Measurements from ENCODE around the gene SMIM9.

SMIM9 gene

GRCh38 chrX:154800478-154801210, 33.8 kb downstream of the SMIM9 start:
- TF ChIP-seq GATA3 (IDR thresholded peaks at IDR 0.05; ENCODE audit: low read depth, low read length) (no peak), GATA2 (IDR thresholded peaks at IDR 0.05; ENCODE audit: low read depth, low read length) (no peak)

GRCh38 chrX:154799556-154800348, 34.7 kb downstream of the SMIM9 start:
- TF ChIP-seq GATA3 (IDR thresholded peaks at IDR 0.05; ENCODE audit: low read depth, low read length) = no peak
- no peak for TF ChIP-seq GATA2 (IDR thresholded peaks at IDR 0.05; ENCODE audit: low read depth, low read length)

GRCh38 chrX:154797006-154797405, 37.5 kb downstream of the SMIM9 start:
- TF ChIP-seq GATA2 (IDR thresholded peaks at IDR 0.05; ENCODE audit: low read depth, low read length) = no peak
- TF ChIP-seq GATA3 (IDR thresholded peaks at IDR 0.05; ENCODE audit: low read depth, low read length) = no peak

- TF ChIP-seq GATA2 (IDR thresholded peaks at IDR 0.05; ENCODE audit: low read depth, low read length) = no peak
- no peak for TF ChIP-seq GATA3 (IDR thresholded peaks at IDR 0.05; ENCODE audit: low read depth, low read length)
Measured at GRCh38 chrX:154795016-154795415, 39.4 kb downstream of the SMIM9 start.

- TF ChIP-seq GATA2 (IDR thresholded peaks at IDR 0.05; ENCODE audit: low read depth, low read length) (no peak), GATA3 (IDR thresholded peaks at IDR 0.05; ENCODE audit: low read depth, low read length) (no peak)
Measured at GRCh38 chrX:154793084-154793795, 41.2 kb downstream of the SMIM9 start.

- TF ChIP-seq GATA2 (IDR thresholded peaks at IDR 0.05; ENCODE audit: low read depth, low read length) (no peak), GATA3 (IDR thresholded peaks at IDR 0.05; ENCODE audit: low read depth, low read length) (no peak)
Measured at GRCh38 chrX:154791939-154792338, 42.5 kb downstream of the SMIM9 start.

GRCh38 chrX:154791467-154791866, 43.0 kb downstream of the SMIM9 start:
- TF ChIP-seq GATA2 (IDR thresholded peaks at IDR 0.05; ENCODE audit: low read depth, low read length) (no peak), GATA3 (IDR thresholded peaks at IDR 0.05; ENCODE audit: low read depth, low read length) (no peak)

GRCh38 chrX:154785716-154786115, 48.7 kb downstream of the SMIM9 start:
- no peak for TF ChIP-seq GATA3 (IDR thresholded peaks at IDR 0.05; ENCODE audit: low read depth, low read length)
- no peak for TF ChIP-seq GATA2 (IDR thresholded peaks at IDR 0.05; ENCODE audit: low read depth, low read length)

- TF ChIP-seq GATA2 (IDR thresholded peaks at IDR 0.05; ENCODE audit: low read depth, low read length) (no peak), GATA3 (IDR thresholded peaks at IDR 0.05; ENCODE audit: low read depth, low read length) (no peak)
Measured at GRCh38 chrX:154784149-154784995, 50.1 kb downstream of the SMIM9 start.

- no peak for TF ChIP-seq GATA2 (IDR thresholded peaks at IDR 0.05; ENCODE audit: low read depth, low read length)
- TF ChIP-seq GATA3 (IDR thresholded peaks at IDR 0.05; ENCODE audit: low read depth, low read length) = no peak
Measured at GRCh38 chrX:154780968-154781367, 53.5 kb downstream of the SMIM9 start.

- no peak for TF ChIP-seq GATA3 (IDR thresholded peaks at IDR 0.05; ENCODE audit: low read depth, low read length)
Measured at GRCh38 chrX:154779261-154779660, 55.2 kb downstream of the SMIM9 start.

GRCh38 chrX:154776753-154777152, 57.7 kb downstream of the SMIM9 start:
- TF ChIP-seq GATA3 (IDR thresholded peaks at IDR 0.05; ENCODE audit: low read depth, low read length) (no peak), GATA2 (IDR thresholded peaks at IDR 0.05; ENCODE audit: low read depth, low read length) (no peak)

GRCh38 chrX:154775419-154776349, 58.8 kb downstream of the SMIM9 start:
- TF ChIP-seq GATA3 (IDR thresholded peaks at IDR 0.05; ENCODE audit: low read depth, low read length) (no peak), GATA2 (IDR thresholded peaks at IDR 0.05; ENCODE audit: low read depth, low read length) (no peak)

Measured in SH-SY5Y (cell line).